NOMO-1 treated with dmso at 0.1 percent for 144 hours (cell line): ENCODE measurements around the gene AMN.

Source experiments
- DNase-seq: peaks from one replicate; lab custom pipeline; 2025; ENCODE audit not compliant: unreplicated experiment; lab: John Stamatoyannopoulos, UW

Gene AMN

DNA sequence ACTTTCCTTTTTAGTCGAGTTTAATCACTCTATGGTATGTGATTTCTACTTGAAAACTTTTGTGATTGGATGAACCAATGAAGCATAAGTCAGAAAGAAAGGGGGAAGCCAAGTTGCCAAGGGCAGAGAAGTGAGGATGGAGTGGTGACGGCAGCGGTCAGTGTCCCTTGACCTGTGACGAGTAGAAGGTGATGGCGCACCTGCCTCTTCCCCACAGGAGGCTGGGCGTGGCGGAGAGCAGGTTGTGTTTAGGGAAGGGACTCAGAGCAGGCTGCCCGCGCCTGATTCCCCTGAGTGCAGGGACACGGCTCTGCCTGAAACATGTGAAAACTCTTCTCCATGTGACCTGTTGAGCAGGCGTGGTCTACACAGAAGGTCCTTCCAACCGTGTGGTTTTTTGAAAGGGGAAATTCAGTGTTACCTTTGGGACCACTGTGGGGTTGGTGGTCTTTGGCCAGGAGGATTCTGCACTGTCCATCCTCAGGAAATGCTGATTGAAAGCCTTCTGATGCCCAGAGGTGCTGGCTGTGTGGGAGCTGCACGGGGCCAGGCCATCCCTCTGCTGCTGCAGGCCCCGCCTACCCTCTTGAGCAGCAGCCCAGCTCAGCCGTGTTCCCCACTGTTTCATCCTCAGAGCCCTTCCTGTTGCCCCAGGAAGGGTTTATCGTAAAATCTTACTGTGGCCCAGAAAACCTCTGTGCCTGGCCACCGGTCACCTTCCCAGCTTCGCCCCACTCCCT lies 23.5 kb upstream of the AMN start:
- DNase-seq = no peak

DNA sequence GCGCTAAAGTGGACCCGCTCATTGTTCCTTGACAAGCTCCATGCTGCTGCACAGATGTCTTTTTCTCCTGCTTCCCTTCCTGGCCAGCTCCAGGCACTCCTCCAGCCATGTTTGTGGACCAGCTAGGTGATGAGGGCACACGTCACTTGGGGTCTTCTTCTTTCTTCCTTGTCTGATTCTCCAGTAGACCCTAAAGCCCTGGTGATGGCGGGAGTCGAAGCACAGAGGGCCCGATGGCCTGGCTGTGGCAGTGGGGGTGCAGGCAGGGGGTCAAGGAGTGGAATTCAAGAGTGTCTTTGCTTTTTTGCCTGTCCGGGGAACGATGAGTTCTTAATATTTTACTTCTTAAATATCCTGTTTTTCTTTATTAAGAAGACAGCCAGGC lies 23.0 kb upstream of the AMN start:
- no peak for DNase-seq

DNA sequence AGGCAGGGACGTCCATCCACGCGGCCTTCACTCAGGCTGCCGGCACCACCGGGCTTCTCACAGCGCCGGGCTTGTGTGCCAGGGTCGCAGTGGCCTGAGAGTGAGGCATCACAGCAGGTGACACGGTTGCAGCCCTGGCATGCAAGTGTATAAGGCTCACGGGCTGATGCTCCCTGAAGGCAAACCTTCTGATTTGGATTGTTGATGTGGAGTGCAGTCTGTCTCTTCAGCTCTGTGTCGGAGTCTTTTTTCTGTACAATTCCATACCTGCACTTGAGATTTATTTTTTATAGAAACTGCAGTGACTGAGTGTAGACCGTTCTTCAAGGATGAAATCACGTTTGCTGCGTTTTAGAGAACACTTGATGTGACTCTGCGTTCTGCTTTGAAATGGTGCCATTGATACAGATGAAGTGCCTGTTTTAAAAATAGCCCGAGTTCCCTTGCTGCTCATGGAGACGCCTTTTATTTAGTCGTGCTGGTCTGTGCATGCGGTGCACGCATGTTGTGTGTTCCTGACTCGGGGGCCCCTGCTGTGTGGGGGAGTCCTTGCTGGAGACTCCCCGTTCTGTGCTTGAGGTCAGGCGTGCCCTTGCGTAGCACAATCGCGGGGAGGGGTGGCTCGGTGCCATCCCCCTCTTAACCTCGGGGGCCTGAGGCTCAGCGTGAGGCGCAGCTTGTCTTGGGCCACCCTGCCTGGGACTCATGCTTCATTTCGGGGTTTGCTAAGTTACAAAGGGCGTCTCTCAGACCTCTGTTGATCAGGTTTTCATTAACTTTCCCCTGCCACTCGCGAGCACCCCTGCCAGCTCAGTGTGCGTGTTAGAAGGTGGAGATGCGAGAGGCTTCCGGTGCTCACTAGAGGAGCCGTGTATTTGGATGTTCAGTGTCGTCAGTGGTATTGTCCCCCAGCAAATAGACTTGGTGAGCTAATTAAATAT lies 21.6 kb upstream of the AMN start:
- no peak for DNase-seq

DNA sequence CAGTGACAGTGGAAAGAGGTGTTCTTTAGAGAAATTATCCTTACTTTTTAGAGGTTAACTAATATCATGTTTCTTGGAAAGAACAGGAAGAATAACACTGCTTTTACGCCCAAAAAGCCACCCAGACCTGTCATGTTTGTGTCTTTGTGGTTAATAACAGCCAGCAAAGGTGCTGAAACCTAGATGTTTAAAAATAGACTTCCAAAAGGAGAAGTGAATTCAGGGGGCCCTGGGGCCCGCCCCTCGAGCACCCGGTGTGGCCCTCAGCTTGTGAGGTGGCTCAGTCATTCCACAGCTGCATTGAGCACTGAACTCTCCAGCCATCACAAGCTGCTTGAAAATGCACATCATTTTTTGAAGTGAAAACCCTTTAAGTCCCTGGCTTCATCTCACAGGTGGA lies 20.8 kb upstream of the AMN start:
- DNase-seq = peak; percentile 24

DNA sequence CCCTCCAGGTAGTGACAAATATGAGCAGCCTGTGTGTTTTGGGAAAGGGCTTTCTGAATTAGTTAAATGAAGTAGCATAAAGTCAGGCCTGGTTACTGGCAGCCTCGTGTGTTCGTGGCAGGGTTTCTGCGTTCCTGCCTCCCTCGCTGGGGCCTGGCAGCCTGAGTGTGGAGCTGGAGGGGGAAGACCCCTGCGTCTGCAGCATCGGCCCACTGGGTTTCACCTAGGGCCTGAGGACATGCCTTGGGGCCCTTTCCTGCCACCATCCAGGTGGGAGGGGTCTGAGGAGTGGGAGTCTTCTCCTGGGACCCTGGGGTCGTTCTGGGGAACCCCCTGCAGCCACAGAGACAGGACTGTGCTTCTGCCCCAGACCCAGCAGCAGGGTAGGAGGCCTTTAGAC lies 20.4 kb upstream of the AMN start:
- DNase-seq = no peak

DNA sequence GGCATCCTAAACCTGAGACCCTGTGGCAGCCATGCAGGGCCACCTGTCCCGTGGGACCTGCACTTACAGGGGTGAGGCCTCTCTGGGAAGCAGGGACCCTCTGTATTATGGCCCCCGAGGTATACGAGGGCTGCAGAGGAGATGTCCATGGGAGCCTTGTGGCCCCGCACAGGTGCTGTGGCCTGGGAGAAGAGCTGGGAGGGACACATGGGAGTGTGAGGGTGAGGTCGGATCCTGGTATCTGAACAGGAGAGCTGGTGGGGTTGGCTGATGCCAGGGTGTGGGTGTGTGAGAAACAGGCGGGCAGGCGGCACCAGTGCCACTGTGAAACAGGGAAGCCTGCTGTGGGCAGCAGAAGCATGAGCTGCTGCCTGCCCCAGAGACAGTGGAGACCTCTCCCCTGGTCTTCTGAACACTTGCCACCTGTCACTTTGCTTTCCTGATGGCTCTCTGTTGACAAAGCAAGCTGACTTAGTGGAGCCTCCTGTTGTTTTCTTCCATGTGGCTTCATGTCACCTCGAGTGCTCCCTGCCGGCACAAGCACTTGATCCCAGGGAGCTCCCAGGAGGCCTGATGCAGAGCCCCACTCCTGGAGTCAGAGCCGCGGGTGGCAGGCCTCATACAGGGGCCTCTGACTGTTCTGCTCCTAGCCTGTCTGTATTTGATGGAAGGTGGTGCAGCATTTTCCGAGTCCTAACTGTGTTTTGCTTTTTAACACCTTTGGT lies 19.8 kb upstream of the AMN start:
- DNase-seq = no peak

DNA sequence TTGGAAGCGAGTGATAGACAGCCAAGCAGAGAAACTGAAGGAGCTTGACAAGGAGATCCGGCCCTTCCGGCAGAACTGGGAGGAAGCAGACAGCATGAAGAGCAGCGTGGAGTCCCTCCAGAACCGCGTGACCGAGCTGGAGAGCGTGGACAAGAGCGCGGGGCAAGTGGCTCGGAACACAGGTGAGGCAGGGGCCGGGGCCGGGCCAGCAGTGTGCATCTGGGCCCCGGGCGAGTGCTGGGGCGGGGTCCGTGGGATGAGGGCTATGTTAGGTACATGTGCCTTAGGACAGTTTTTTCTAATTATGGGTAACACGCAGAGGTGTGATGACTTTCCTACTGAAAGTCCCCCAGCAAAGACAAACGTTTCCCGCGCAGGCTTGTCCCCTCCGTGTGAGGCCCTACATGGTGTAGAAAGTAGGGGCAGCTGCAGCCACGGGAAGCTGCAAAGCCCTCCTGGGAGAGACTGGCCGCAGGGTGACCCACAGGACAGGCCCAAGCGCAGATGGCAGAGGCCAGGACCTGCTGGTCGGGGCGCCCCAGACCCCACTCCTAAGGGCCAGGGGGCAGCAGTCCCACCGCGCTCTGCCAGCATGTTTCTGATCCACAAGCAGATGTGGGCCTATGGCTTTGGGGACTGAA lies 19.1 kb upstream of the AMN start:
- DNase-seq = no peak

DNA sequence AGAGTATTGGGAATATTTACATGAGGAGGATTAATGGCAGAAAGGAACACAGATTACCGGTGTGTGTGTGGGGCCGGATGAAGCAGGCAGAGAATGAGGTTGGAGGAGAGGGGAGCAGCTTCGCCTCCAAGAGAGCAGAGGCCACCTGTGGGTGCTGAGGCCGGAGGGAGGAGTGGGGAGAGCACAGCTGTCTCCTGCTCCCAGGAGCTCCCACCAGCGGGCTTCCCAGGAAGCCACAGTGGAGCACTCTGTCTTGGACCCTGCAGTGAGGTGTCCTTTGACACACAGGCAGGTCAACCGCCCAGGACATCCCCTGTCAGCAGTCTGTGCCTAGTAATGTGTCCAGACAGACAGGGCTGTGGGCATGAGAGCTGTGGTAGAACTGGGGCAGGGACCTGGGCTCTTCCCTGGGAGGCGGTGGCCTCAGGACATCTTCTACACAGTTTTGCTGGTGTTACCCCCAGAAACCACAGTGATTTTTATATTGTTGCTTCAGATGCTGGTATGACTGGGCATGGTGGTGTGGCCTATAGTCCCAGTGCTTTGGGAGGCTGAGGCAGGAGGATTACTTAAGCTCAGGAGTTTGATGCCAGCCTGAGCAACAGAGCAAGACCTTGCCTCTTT lies 18.5 kb upstream of the AMN start:
- no peak for DNase-seq

DNA sequence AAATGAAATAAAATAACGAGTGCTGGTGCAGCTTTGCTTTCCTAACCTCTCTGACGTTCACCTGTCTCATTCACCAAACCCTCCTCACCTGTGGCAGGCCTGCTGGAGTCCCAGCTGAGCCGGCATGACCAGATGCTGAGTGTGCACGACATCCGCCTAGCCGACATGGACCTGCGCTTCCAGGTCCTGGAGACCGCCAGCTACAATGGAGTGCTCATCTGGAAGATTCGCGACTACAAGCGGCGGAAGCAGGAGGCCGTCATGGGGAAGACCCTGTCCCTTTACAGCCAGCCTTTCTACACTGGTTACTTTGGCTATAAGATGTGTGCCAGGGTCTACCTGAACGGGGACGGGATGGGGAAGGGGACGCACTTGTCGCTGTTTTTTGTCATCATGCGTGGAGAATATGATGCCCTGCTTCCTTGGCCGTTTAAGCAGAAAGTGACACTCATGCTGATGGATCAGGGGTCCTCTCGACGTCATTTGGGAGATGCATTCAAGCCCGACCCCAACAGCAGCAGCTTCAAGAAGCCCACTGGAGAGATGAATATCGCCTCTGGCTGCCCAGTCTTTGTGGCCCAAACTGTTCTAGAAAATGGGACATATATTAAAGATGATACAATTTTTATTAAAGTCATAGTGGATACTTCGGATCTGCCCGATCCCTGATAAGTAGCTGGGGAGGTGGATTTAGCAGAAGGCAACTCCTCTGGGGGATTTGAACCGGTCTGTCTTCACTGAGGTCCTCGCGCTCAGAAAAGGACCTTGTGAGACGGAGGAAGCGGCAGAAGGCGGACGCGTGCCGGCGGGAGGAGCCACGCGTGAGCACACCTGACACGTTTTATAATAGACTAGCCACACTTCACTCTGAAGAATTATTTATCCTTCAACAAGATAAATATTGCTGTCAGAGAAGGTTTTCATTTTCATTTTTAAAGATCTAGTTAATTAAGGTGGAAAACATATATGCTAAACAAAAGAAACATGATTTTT lies 17.1 kb upstream of the AMN start:
- no peak for DNase-seq

DNA sequence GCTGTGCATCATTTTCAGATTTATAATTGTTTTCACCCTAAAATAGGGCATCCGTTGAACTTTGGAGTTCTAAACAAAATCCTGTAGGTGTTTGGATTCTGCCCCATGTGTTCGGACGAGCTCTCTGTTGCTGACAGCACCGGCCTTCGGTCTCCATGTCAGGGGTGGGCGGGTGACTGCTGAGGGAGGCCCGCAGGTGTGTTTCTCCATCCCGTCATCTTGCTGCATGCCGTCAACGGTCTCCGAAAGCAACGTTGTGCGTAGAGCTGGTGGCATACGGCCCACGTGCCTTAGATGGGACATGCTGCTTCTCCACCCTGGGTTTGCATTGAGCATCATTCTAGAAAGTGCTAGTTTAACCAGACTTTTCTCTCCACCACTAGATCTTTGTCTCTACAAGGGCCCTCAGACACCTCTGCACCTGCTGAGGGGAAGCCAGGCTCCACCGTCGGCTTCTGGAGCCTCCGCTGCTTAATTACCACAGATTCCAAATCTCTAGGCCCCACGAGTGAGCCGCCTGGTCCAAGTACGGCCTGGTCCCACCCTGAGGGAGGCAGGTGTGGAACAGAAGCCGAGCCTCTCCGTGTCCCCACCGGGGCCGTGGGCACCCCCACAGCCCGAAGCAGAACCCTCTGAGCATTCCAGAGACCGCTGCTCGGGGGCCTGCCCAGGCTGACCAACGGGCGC lies 15.7 kb upstream of the AMN start:
- no peak for DNase-seq

DNA sequence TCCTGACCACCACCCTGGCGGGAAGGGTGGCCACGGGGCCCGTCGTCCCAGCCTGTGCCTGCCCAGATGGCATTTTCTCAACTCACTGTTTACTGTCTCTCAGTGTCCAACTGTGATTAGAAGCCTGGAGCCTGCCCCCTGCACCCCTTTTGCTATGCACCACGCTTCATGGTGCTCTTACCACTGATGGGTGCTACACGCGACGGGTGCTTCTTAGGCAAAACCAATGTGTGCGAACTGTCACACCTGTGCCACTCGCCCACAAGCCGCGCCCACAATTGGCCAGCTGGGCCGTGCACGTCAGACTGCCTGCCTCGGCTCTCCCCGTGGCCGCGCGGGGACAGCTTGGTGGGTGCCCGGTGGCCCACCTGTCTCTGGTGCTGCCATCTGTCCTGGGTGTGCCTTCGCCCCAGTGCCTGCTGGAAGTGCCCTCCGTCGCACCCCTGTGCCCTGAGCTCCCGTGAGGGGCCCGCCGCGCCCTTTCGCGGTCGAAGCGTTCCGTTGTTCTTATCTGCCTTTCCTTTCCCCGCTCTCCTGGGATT lies 15.1 kb upstream of the AMN start:
- no peak for DNase-seq

DNA sequence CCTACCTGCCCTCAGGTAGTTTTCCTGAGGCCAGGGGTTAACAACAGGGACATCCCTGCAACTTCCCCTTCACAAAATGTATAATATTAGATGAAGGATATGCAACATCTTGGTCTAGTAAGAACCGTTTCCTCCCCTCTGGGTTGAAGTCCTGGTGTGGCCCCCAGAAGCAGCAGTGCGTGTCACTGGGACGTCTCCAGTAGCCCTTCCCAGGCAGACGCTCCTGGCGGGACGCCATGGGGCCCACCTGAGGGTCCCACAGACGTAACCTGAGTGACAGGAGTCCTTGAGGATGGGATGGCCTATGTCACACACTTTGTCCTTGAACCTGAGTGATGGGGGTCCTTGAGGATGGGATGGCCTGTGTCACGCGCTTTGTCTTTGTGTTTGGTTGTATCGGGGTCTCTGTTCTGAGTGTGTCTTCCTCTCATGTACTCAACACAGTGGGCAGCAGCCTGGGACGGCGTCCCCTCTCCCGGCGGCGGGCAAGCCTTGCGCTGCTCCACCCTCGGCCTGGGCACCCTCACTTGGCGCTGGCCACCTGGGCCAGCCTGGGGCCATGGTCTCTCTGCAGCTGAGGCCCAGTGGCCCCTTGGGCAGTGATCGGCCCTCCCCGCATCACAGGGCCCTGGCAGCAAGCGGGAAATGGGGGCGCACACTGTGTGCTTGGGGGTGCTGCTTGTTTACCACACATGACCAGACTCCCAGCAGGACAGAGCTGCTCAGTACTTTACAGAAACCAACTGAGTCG lies 14.3 kb upstream of the AMN start:
- no peak for DNase-seq

DNA sequence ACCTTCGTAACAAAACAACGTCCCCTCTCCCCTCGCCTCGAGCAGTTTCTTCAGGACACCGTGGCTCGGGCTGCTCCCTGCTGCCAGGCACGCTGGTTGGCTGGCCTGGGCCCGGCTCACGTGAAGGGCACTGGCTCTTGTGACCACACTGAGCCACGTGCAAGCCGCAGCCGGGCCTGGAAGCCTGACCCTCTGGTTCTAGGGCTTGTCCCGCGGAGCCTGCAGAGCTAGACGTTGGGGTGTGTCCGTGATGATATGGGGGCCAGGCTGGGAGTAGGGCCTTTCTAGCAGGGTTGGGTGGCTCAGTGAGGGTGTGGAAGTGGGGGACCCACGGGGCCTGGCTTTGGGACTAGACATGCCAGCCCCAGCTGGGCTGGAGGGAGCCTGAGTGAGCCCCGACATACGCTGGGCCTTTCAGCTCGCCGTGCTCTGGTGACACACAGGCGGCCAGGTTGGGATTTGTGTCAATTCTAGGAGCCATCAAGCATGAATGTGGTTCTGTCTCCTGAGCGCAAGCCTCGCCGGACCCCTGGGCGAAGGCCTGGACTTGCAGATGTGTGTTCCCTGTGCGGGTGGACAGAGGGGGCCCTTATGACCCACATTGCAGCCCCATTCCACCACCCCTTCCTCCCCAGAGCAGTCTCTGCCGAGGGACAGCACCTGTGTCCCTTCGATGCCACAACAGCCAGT lies 13.6 kb upstream of the AMN start:
- DNase-seq = no peak

DNA sequence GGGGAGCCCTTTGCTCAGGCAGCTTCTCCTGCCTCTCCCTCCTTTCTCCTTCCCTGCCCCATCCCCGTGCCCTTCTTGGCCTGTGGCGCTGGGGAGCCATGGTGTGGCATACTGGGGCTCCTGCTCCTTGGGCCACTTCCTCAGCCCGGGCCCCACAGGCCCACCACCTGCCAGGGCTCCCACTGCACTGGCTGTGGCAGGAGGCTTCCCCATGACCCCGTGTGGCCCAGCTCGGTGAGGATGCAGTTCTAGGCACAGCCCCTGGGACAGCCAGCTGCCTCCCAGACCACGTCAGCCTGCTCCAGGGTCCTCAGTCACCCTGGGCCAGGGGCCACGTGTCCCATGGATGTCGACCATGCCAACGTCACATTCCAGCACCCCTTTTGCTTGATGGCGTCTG lies 13.0 kb upstream of the AMN start:
- no peak for DNase-seq

DNA sequence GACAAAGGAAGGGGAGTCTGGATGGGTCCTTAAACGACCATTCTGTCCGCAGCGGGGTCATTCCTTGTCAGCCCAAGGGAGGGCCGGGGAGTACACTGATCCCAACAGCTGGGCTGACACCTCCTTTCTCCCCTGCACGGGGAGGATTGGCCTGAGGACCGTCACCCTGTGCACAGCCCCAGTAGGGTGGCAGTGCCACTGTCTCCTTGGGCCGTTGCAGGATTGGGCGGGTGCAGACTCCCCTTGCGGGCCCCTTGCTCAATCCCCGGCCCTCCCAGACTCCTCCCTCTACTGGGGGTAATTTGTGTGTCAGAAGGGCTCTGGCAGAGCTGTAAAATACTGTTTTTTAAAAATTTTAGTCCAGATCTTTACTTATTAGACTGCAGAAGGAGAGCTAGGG lies 12.6 kb upstream of the AMN start:
- no peak for DNase-seq

DNA sequence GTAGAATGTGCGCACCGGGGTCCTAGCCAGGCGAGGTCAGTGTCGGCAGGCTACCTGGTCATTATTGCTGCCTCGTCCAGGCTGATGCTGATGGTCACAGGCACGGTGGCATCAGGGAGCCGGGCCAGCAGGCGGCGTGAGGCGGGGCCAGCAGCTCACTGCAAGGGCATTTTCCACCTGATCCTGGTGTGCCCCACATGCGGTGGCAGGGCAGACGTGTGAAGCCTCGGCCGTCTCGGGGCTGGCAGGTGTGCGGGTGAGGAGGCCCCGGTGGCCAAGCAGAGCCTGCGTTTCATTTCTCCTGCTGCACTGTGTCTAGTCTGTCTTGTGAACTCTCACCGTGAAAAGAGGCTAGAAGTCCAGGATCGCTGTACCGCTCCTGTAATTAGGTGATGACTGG lies 12.0 kb upstream of the AMN start:
- no peak for DNase-seq

DNA sequence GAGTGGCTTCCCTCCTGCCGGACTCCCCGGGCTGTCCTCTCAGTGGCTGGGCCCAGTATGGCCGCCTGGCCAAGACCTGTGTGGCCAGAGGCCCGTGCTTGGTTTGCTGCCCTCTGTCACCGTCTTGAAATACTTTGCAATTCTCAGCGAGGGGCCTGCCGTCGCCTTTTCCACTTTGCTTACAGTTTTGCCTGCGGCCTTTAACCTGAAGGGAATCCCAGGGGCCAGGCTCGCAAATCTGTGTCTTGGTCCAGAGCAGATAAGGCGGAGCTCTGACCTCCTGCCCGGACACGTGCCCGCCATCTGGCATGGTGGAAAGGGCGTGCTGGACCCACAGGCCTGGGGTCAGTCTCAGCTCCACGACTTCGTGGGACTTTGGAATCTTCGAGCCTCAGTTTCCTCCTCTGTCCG lies 10.9 kb upstream of the AMN start:
- DNase-seq = no peak
